GM19467 (cell line): ENCODE results near the gene FAAP20.

Source experiments
- ATAC-seq: cut with Tn5 transposase; IDR thresholded peaks from one replicate; pipeline ENCODE4 v1.9.1; 2021; ENCODE audit warnings: mild to moderate bottlenecking, moderate library complexity; ENCODE audit not compliant: unreplicated experiment

FAAP20 gene

DNA sequence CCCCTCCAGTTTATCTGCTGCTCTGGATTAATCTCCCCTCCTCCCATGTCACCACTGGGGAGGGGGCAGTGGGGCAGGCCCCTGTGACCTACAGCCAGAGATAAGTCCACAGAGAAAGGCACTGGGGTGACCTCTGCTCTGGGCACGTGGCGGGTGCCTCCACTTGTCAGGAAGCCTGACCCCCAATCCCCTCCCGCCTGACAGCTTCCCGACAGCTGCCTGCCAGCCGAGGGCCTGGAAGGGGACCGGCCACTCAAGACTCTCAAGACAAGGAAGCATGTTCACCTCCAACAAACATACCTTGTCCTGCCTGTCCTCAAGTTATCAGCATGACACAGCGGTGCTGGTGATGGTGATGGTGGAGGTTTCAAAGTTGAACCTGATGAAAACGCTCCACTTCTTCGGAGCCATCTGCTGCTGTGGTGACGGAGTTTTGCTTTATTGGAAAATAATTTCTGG lies 3.2 kb upstream of the FAAP20 start:
- ATAC-seq: no peak

- ATAC-seq: no peak
Observed at GRCh38 chr1:2196901-2197638, 2.5 kb upstream of the FAAP20 start.

- ATAC-seq: no peak
Observed at GRCh38 chr1:2195785-2196184, 1.2 kb upstream of the FAAP20 start.

DNA sequence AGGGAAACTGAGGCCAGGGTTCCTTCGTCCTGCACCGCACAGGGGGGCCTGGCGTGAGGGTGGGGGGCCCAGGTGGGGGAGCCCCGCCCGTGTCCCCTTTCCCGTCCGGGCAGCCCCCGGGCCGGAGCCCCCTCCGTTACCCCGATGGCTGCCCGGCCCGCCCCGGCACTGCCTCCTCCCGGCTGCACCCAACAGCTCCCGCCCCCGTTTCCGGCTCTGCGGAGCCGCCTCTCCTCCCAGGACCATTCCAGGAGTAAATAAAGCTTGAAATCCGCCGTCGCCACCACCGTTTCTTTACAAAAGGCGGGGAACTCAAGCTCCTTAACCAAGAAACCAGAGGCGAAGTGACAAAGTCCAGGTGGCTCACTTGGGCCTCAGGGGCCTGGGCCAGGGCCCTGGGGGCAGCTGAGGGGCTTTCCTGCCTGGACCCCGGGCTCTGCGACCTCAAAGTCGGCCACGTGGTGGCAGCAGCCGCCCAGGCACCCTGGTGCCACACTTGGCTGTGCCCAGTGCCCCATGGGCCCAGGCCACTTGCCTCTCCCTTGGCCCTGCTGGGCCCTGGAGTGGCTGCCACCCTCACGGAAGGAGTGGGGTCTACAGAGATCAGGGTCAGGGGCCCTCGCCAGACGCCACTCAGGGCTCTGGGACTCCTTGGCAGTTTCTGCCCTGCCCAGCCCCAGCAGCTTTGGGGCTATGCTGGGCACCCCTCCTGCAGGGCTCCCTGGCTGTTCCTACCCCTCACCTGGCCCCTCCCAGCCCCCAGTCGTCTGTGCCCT lies 514 bp upstream of the FAAP20 start:
- ATAC-seq: peak; percentile 49

DNA sequence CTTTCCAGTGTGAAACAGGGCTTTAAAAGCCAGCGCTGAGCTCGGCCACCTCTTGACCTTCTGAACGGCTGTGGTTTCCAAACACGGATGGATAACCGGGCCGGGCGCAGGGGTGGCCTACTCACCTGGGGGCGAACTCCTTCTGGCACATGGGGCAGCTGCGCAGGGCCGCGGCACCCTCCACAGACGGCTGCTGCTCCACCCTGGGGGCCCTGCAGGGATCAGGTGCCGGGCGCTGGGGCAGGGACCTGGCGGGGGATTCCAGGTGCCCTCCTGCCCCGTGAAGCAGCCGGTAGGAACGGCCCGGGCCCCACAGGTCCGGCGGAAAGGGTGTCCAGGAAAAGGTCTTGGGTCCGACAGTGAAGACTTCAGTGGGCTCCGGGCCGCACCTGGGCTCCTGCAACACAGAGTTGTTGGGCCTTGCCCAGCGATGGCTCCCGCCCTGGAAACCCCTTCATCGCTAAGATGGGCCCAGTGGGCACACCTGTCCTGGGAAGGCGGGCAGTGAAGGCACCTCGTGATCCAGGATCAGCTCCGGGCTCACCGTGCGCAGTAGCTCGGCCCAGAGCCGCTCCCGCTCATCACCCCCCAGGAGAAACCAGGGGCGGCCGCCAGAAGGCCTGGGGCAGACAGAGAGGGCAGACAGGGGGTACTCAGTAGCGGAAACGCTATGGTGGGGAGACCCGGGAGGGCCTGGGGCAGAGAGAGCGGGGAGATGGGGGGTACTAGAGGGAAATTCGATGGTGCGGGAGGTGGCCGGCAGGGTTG lies 874 bp downstream of the FAAP20 start:
- no peak for ATAC-seq

- no peak for ATAC-seq
Observed at GRCh38 chr1:2192031-2192995, 2.3 kb downstream of the FAAP20 start.

GRCh38 chr1:2190491-2190976 lies 4.0 kb downstream of the FAAP20 start:
- ATAC-seq: no peak

- ATAC-seq: peak; percentile 80
Observed at GRCh38 chr1:2189459-2190425, 4.8 kb downstream of the FAAP20 start.

- no peak for ATAC-seq
Observed at GRCh38 chr1:2188336-2188735, 6.2 kb downstream of the FAAP20 start.

- ATAC-seq: no peak
Observed at GRCh38 chr1:2187619-2188018, 7.0 kb downstream of the FAAP20 start.

DNA sequence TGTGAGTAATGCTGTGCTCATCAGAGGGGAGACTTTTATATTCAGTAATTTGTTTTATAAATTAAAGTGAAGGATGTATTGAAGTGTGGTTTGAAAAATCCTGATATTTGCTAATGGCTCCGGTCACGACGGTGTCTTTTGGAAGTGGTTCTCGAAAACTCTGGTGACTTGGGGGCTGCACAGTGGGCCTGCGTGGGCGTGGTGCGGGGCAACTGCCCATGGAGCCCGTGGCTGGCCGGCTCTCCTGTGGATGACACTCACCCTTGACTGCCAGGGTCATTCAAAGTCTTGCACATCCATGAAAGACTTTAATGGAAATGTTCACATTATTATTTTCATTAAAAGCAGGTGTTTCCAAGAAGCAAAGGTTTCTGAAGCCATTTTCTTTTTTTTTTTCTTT lies 7.7 kb downstream of the FAAP20 start:
- ATAC-seq: no peak

DNA sequence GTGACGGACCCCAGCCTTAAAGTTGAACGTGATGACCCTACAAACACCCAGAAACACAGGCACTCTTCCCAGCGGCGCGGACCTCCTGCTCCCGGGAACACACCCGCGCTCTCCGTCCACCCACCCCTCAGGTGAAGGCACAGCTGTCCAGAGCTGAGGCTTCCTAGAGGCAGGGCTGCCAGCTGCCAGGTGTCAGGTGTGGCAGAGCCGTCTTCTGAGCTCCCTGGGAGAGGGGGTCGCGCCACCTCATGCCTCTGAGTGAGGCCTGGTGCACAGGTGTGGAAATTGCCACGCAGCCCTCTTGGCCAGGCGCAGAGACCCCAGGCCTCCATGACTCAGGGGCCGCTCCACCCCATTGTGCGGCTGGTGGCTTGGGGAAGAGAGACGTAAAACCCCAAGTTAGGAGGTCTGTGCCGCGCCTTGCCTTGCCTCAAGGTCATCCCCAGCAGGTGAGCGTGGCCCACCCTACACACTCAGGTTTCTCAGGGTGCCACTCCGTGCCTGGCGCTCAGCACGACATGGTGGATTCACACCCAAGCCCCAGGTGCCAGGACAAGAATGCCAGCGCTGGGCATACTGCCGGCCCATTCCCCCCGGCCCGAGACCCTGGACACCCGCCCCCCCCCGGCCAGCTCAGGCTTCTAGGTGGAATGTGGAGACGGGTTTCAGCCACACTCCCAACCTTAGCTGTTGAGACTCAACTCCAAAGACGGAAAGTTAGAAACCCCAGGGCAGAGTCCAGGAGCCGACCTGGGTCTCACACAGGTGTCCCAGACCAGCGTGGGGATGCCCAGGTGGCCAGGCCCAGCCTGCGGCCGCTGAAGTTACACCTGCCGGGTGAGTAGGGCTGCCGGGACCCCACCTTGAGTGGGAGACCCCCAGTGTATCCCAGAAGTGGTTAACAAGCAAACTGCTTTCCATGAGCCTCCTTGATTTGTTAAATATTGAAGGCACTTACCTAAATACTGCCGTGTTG lies 8.4 kb downstream of the FAAP20 start:
- no peak for ATAC-seq

GRCh38 chr1:2184934-2185333 lies 9.6 kb downstream of the FAAP20 start:
- ATAC-seq: no peak

GRCh38 chr1:2184531-2184930 lies 10.0 kb downstream of the FAAP20 start:
- no peak for ATAC-seq

DNA sequence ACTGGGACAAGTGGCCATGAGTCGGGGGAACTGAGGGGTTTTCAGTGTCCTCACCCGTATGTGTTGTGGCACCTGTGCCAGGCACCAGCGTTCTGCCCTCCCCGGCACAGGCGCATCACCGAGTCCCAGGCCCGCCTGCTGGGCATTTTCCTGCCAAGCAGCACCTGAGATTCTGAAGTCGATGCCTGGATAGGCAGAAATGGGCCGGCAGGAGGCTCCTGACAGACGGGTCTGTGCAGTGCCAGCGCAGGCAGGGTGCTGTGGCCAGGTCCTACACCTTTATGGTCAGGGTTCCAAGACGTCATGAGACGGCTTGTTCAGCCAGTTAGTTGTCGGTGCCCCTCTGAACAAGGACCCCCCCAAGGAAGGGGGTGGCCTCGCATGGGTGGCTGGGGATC lies 10.6 kb downstream of the FAAP20 start:
- no peak for ATAC-seq

GRCh38 chr1:2182376-2182775 lies 12.2 kb downstream of the FAAP20 start:
- no peak for ATAC-seq

GRCh38 chr1:2181752-2182151 lies 12.8 kb downstream of the FAAP20 start:
- ATAC-seq: no peak

DNA sequence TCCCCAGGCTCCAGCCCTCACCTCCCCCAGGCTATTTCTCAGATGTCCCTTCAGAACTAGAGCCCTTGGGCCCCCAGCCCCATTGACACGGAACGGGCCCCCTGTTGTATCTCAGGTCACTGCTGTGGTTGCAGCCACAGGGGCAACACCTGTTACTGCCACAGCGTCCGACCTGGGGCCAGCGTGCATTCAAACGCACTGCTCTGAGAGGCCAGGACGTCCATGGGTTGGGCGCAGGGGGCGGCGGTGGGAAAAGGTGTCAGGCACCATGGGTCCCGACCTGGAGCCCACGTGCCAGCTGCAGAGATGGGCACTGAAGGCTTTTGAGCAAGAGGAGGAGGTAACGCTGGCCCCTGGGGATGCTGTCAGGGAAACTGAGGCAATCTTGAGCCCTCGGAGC lies 13.3 kb downstream of the FAAP20 start:
- ATAC-seq: no peak
